ES-I3 (cell line): ENCODE results near the gene LRRC59.

ENCODE experiments used
- H3K36me3 ChIP-seq: 2 replicates; pipeline ENCODE4 v1.6.1; 2013; ENCODE audit warnings: mild to moderate bottlenecking, low read length, control low read depth, moderate library complexity; ENCODE audit not compliant: insufficient read depth
- H3K4me1 ChIP-seq: 2 replicates; pipeline ENCODE4 v1.6.1; 2013; ENCODE audit warnings: mild to moderate bottlenecking, control low read depth, low read length; ENCODE audit not compliant: insufficient read depth
- H3K9ac ChIP-seq: 2 replicates; pipeline ENCODE4 v1.6.1; 2013; ENCODE audit warnings: low read depth, mild to moderate bottlenecking, low read length, moderate library complexity
- H3K9me3 ChIP-seq: 2 replicates; pipeline ENCODE4 v1.6.1; 2013; ENCODE audit warnings: mild to moderate bottlenecking, low read length, moderate library complexity; ENCODE audit not compliant: control insufficient read depth, insufficient read depth

The LRRC59 gene

GRCh38 chr17:50397111-50397918 lies at the start of gene LRRC59:
LRRC59 (minus strand) TSS chr17:50397523; CDS start chr17:50397317, 206 bp downstream.
- Histone ChIP-seq H3K9me3 (no peaks in the 10 kb centered on the region), H3K9ac (peak within 1 kb of the TSS; percentile 85), H3K4me1 (peaks cover 6% of the 10 kb centered on the region; the same call in 1 of the 2 replicates), H3K36me3 (peaks cover 28% of the 10 kb centered on the region)

- Histone ChIP-seq H3K9ac (no peak overlapping the region), H3K9me3 (no peaks in the 10 kb centered on the region), H3K4me1 (no peaks in the 10 kb centered on the region), H3K36me3 (no peaks in the 10 kb centered on the region)
Observed at GRCh38 chr17:50445730-50446325, 48.5 kb upstream of the LRRC59 start.

- Histone ChIP-seq H3K4me1 (no peaks in the 10 kb centered on the region), H3K36me3 (no peaks in the 10 kb centered on the region), H3K9ac (no peak overlapping the region), H3K9me3 (no peaks in the 10 kb centered on the region)
Observed at GRCh38 chr17:50444841-50445715, 47.8 kb upstream of the LRRC59 start.

GRCh38 chr17:50443505-50443974 lies 46.2 kb upstream of the LRRC59 start:
- no peaks in the 10 kb centered on the region for H3K9me3 ChIP-seq
- no peak overlapping the region for H3K9ac ChIP-seq
- no peaks in the 10 kb centered on the region for H3K4me1 ChIP-seq

GRCh38 chr17:50440838-50441829 lies 43.8 kb upstream of the LRRC59 start:
- H3K9me3 ChIP-seq, result no peaks in the 10 kb centered on the region
- H3K4me1 ChIP-seq, result no peaks in the 10 kb centered on the region
- H3K9ac ChIP-seq, result no peak overlapping the region
- no peaks in the 10 kb centered on the region for H3K36me3 ChIP-seq

More at GRCh38 chr17:50443505-50443974, 46.2 kb upstream of the LRRC59 start:
- H3K36me3 ChIP-seq, result no peaks in the 10 kb centered on the region

- H3K9me3 ChIP-seq, result no peaks in the 10 kb centered on the region
- no peaks in the 10 kb centered on the region for H3K4me1 ChIP-seq
- H3K9ac ChIP-seq, result no peak overlapping the region
- no peaks in the 10 kb centered on the region for H3K36me3 ChIP-seq
Observed at GRCh38 chr17:50440172-50440837, 43.0 kb upstream of the LRRC59 start.

GRCh38 chr17:50439008-50439407 lies 41.7 kb upstream of the LRRC59 start:
- H3K9ac ChIP-seq, result no peak overlapping the region
- H3K36me3 ChIP-seq, result no peaks in the 10 kb centered on the region
- no peaks in the 10 kb centered on the region for H3K4me1 ChIP-seq
- no peaks in the 10 kb centered on the region for H3K9me3 ChIP-seq

GRCh38 chr17:50437409-50437808 lies 40.1 kb upstream of the LRRC59 start:
- H3K4me1 ChIP-seq, result no peaks in the 10 kb centered on the region
- H3K9me3 ChIP-seq, result no peaks in the 10 kb centered on the region
- H3K9ac ChIP-seq, result no peak overlapping the region
- H3K36me3 ChIP-seq, result no peaks in the 10 kb centered on the region

- Histone ChIP-seq H3K4me1 (peaks cover 12% of the 10 kb centered on the region; the same call in 1 of the 2 replicates), H3K9ac (no peak overlapping the region), H3K36me3 (no peaks in the 10 kb centered on the region), H3K9me3 (no peaks in the 10 kb centered on the region)
Observed at GRCh38 chr17:50432125-50432762, 34.9 kb upstream of the LRRC59 start.

- Histone ChIP-seq H3K4me1 (peaks cover 14% of the 10 kb centered on the region; the same call in 1 of the 2 replicates), H3K9me3 (no peaks in the 10 kb centered on the region), H3K36me3 (no peaks in the 10 kb centered on the region), H3K9ac (no peak overlapping the region; the same call in 1 of the 2 replicates)
Observed at GRCh38 chr17:50430821-50431618, 33.7 kb upstream of the LRRC59 start.

GRCh38 chr17:50429793-50430192 lies 32.5 kb upstream of the LRRC59 start:
- Histone ChIP-seq H3K36me3 (no peaks in the 10 kb centered on the region), H3K9ac (no peak overlapping the region), H3K9me3 (no peaks in the 10 kb centered on the region), H3K4me1 (peaks cover 14% of the 10 kb centered on the region; the same call in 1 of the 2 replicates)

GRCh38 chr17:50428831-50429424 lies 31.6 kb upstream of the LRRC59 start:
- Histone ChIP-seq H3K4me1 (peaks cover 14% of the 10 kb centered on the region; the same call in 1 of the 2 replicates), H3K9me3 (no peaks in the 10 kb centered on the region), H3K36me3 (no peaks in the 10 kb centered on the region), H3K9ac (no peak overlapping the region)
